ENCODE data around the gene PDK1. TPM values are rescaled to one million over a fixed set of nuclear protein-coding genes. Genes with fewer than 3 reads are reported as not detected.
"Not testable (repeated sequence)": the region's sequence is repeated elsewhere in the genome, so short reads cannot be mapped to it uniquely, and the experiment has no call there.

PDK1 gene
- total and polyA plus RNA-seq, 2 experiments from 2014 or later, result 383 to 619 TPM

GRCh38 chr2:172545408-172546075 is 10.3 kb upstream of the PDK1 start:
- no peak for TF ChIP-seq CTCF (IDR thresholded peaks at IDR 0.05; ENCODE audit: low read depth, low read length)
- Histone ChIP-seq H3K36me3 (no peaks in the 10 kb centered on the region), H3K27me3 (no peaks in the 10 kb centered on the region), H3K4me1 (ENCODE audit: low read depth) (peaks cover 18% of the 10 kb centered on the region), H3K9me3 (ENCODE audit: low read depth) (no peaks in the 10 kb centered on the region), H3K4me3 (no peak overlapping the region), H3K27ac (no peak overlapping the region)
- no peak for DNase-seq (ENCODE audit: low read depth in 1 of 2, low spot score in 1 of 2)

GRCh38 chr2:172549131-172549530 is 6.8 kb upstream of the PDK1 start:
- DNase-seq (ENCODE audit: low read depth in 1 of 2, low spot score in 1 of 2), result no peak
- Histone ChIP-seq H3K9me3 (ENCODE audit: low read depth) (no peaks in the 10 kb centered on the region), H3K36me3 (no peaks in the 10 kb centered on the region), H3K27ac (peak overlapping the region; percentile 94), H3K27me3 (no peaks in the 10 kb centered on the region), H3K4me1 (ENCODE audit: low read depth) (peaks cover 40% of the 10 kb centered on the region), H3K4me3 (no peak overlapping the region)
- TF ChIP-seq CTCF (IDR thresholded peaks at IDR 0.05; ENCODE audit: low read depth, low read length), result no peak

- not testable (repeated sequence) for H3K4me3 ChIP-seq; H3K36me3 ChIP-seq; DNase-seq (ENCODE audit: low read depth in 1 of 2, low spot score in 1 of 2); H3K9me3 ChIP-seq (ENCODE audit: low read depth); H3K27me3 ChIP-seq
- H3K4me1 ChIP-seq (ENCODE audit: low read depth), result peaks cover 46% of the 10 kb centered on the region
- peak overlapping the region; percentile 94 for H3K27ac ChIP-seq
These were observed 6.1 kb upstream of the PDK1 start for GRCh38 chr2:172549802-172550201.

GRCh38 chr2:172550419-172550818 is 5.5 kb upstream of the PDK1 start:
- Histone ChIP-seq H3K27me3 (no peaks in the 10 kb centered on the region), H3K9me3 (ENCODE audit: low read depth) (no peaks in the 10 kb centered on the region), H3K4me3 (no peak overlapping the region), H3K27ac (peak overlapping the region; percentile 94), H3K36me3 (no peaks in the 10 kb centered on the region), H3K4me1 (ENCODE audit: low read depth) (peaks cover 50% of the 10 kb centered on the region)
- DNase-seq (ENCODE audit: low read depth in 1 of 2, low spot score in 1 of 2), result no peak
- TF ChIP-seq CTCF (IDR thresholded peaks at IDR 0.05; ENCODE audit: low read depth, low read length), result no peak

GRCh38 chr2:172551271-172551670 is 4.6 kb upstream of the PDK1 start:
- Histone ChIP-seq H3K36me3 (no peaks in the 10 kb centered on the region), H3K4me3 (no peak overlapping the region), H3K9me3 (ENCODE audit: low read depth) (no peaks in the 10 kb centered on the region), H3K27ac (peak overlapping the region; percentile 94), H3K27me3 (no peaks in the 10 kb centered on the region), H3K4me1 (ENCODE audit: low read depth) (peaks cover 50% of the 10 kb centered on the region)
- no peak for TF ChIP-seq CTCF (IDR thresholded peaks at IDR 0.05; ENCODE audit: low read depth, low read length)
- DNase-seq (ENCODE audit: low read depth in 1 of 2, low spot score in 1 of 2), result peak in 1 of 2 donors; percentile 76

- Histone ChIP-seq H3K4me1 (ENCODE audit: low read depth) (peaks cover 50% of the 10 kb centered on the region), H3K27me3 (no peaks in the 10 kb centered on the region), H3K4me3 (no peak overlapping the region), H3K9me3 (ENCODE audit: low read depth) (no peaks in the 10 kb centered on the region), H3K36me3 (no peaks in the 10 kb centered on the region), H3K27ac (peak overlapping the region; percentile 94)
- TF ChIP-seq CTCF (IDR thresholded peaks at IDR 0.05; ENCODE audit: low read depth, low read length), result no peak
- DNase-seq (ENCODE audit: low read depth in 1 of 2, low spot score in 1 of 2), result peak in 1 of 2 donors; percentile 93
These were observed 3.2 kb upstream of the PDK1 start for GRCh38 chr2:172552547-172553291.

Measured in cardiac muscle cell (in vitro differentiated cells and primary cell).